ENCODE measurements around the gene TMA7B. TPM values are rescaled to one million over a fixed set of nuclear protein-coding genes. Genes with fewer than 3 reads are reported as not detected.
"Not testable (repeated sequence)": the region's sequence is repeated elsewhere in the genome, so short reads cannot be mapped to it uniquely, and the experiment has no call there.

TMA7B gene
- total RNA-seq, 2 experiments from 2014 or later: 5.7 to 6.5 TPM

DNA sequence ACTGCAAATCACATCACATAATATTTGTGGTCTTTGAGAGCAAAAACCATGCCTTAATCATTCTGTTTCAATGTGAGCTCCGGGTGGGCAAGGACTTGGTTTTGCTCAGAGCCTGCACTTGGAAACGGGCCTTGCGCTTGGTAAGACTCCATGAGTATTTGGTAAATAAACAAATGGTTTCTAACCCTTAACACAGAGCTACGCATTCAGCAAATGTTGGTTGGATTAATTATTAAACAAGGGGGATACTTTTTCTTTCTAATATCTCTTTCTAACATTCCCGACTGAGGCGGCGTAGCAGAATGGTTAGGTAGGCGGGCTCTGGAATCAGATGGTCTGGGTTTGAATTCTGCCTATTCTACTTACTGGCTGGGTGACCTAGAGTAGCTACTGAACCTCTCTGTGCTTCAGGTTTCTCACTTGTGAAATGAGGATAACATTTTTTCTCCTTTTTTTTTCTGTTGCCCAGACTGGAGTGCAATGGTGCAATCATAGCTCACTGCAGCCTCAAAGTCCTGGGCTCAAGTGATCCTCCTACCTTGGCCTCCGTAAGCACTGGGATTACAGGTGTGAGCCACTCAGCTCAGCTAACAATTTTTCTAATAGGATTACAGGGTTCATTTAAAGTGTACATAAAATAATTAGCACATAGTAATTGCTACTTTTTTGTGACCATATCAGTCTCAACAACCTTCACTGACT lies 31.1 kb downstream of the TMA7B start:
- no peak overlapping the region for H3K27ac ChIP-seq (ENCODE audit: low read depth in 1 of 2, low read length in 2 of 2)
- peaks cover 0 to 7% of the 10 kb centered on the region in 2 experiments for H3K9me3 ChIP-seq (ENCODE audit: control insufficient read depth in 1 of 2, insufficient read depth in 1 of 2, low read length in 2 of 2)
- ChIA-PET POLR2A (no interaction called here), CTCF (no interaction called here)
- Mint-ChIP-seq H3K4me1 (ENCODE audit: low read depth) (peaks cover 15% of the 10 kb centered on the region), H3K27me3 (peaks cover 20% of the 10 kb centered on the region), H3K4me3 (no peak overlapping the region), H3K27ac (no peak overlapping the region), H3K36me3 (ENCODE audit: low read depth) (no peaks in the 10 kb centered on the region), H3K9me3 (no peaks in the 10 kb centered on the region)
- intact Hi-C loops (cut with DNase I, micrococcal nuclease): loop anchor here in 1 of 2 experiments (5.0 kb wide), 1 partner anchor 49 kb away; no protein-coding TSS in a partner anchor
- no peaks in the 10 kb centered on the region for H3K36me3 ChIP-seq (ENCODE audit: insufficient read depth, low read length)
- DNase-seq: no peak
- no peak for ATAC-seq (ENCODE audit: poor library complexity)
- TF ChIP-seq, protein P1, sequence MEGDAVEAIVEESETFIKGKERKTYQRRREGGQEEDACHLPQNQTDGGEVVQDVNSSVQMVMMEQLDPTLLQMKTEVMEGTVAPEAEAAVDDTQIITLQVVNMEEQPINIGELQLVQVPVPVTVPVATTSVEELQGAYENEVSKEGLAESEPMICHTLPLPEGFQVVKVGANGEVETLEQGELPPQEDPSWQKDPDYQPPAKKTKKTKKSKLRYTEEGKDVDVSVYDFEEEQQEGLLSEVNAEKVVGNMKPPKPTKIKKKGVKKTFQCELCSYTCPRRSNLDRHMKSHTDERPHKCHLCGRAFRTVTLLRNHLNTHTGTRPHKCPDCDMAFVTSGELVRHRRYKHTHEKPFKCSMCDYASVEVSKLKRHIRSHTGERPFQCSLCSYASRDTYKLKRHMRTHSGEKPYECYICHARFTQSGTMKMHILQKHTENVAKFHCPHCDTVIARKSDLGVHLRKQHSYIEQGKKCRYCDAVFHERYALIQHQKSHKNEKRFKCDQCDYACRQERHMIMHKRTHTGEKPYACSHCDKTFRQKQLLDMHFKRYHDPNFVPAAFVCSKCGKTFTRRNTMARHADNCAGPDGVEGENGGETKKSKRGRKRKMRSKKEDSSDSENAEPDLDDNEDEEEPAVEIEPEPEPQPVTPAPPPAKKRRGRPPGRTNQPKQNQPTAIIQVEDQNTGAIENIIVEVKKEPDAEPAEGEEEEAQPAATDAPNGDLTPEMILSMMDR (IDR thresholded peaks at IDR 0.05): no peak
- no peak overlapping the region for H3K4me3 ChIP-seq (ENCODE audit: low read length)
- H3K4me1 ChIP-seq (ENCODE audit: insufficient read depth, low read length): peaks cover 20% of the 10 kb centered on the region
- H3K27me3 ChIP-seq (ENCODE audit: control insufficient read depth in 1 of 2, insufficient read depth in 2 of 2, low read length in 2 of 2): peaks cover 7 to 13% of the 10 kb centered on the region in 2 experiments

DNA sequence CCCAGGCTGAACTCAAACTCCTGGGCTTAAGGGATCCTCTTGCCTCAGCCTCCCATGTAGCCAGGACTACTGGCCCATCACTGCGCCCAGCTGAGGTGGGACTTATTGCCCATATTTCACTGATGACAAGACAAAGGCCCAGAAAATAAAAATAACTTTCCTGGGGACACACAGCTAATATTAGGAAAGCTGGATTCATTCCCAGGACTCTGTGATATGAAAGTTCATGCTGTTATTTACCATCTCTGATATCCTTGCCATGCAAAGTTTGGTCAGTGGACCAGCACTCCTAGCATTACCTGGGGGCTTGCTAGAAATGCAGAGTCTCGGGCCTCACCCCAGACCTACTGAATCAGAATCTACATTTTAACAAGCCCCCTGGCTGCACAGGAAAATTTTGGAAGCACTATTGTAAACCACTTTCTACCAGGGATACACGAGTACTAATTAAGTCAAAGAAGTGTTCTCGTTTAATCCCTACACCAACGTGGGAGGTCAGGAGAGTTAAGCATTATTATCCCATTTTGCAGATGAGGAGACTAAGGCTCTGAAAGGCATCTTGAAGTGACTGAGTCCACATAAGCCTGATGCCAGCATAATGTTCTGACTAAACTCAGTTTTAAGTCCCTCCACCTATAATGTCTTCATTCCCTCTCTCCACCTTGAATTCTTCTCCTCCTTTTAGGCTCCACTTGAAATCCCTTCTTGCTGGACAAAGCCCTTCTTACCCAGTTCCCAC lies 32.1 kb downstream of the TMA7B start:
- H3K4me3 Mint-ChIP-seq: no peak overlapping the region
- CTCF ChIA-PET: no interaction called here

DNA sequence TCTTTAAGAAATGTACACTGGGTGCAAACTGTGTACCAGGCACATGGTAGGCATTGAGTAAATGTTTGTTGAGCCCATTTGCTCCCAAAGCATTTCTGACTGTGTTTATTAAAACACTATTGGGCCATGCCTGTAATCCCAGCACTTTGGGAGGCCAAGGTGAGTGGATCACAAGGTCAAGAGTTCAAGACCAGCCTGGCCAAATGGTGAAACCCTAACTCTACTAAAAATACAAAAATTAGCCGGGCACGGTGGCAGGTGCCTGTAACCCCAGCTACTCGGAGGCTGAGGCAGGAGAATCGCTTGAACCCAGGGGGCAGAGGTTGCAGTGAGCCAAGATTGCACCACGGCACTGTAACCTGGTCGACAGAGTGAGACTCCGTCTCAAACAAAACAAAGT lies 32.7 kb downstream of the TMA7B start:
- CTCF ChIA-PET; ATAC-seq (ENCODE audit: poor library complexity); H3K36me3 Mint-ChIP-seq (ENCODE audit: low read depth); H3K27ac ChIP-seq (ENCODE audit: low read depth in 1 of 2, low read length in 2 of 2); H3K27ac Mint-ChIP-seq; H3K9me3 ChIP-seq (ENCODE audit: control insufficient read depth in 1 of 2, insufficient read depth in 1 of 2, low read length in 2 of 2); H3K4me3 Mint-ChIP-seq; H3K36me3 ChIP-seq (ENCODE audit: insufficient read depth, low read length); DNase-seq; H3K4me3 ChIP-seq (ENCODE audit: low read length); H3K9me3 Mint-ChIP-seq: not testable (repeated sequence)
- peaks cover 27% of the 10 kb centered on the region for H3K27me3 Mint-ChIP-seq
- H3K4me1 ChIP-seq (ENCODE audit: insufficient read depth, low read length): peaks cover 20% of the 10 kb centered on the region
- peaks cover 13 to 17% of the 10 kb centered on the region in 2 experiments for H3K27me3 ChIP-seq (ENCODE audit: control insufficient read depth in 1 of 2, insufficient read depth in 2 of 2, low read length in 2 of 2)
- intact Hi-C loops (cut with DNase I, micrococcal nuclease): loop anchor here in 1 of 2 experiments (5.0 kb wide), 1 partner anchor 51 kb away; no protein-coding TSS in a partner anchor
- POLR2A ChIA-PET: interaction anchor here (3.8 kb wide), 1 partner anchor 52 kb away, joined by 29 read pairs; no protein-coding TSS in a partner anchor
- H3K4me1 Mint-ChIP-seq (ENCODE audit: low read depth): peaks cover 18% of the 10 kb centered on the region

More for the DNA sequence above, 32.1 kb downstream of the TMA7B start:
- H3K27ac ChIP-seq (ENCODE audit: low read depth in 1 of 2, low read length in 2 of 2): no peak overlapping the region
- H3K27me3 ChIP-seq (ENCODE audit: control insufficient read depth in 1 of 2, insufficient read depth in 2 of 2, low read length in 2 of 2): peaks cover 13 to 14% of the 10 kb centered on the region in 2 experiments
- TF ChIP-seq, protein P1 (IDR thresholded peaks at IDR 0.05): no peak
- H3K36me3 ChIP-seq (ENCODE audit: insufficient read depth, low read length): no peaks in the 10 kb centered on the region
- H3K27ac Mint-ChIP-seq: no peak overlapping the region
- POLR2A ChIA-PET: no interaction called here
- DNase-seq (no peak), ATAC-seq (ENCODE audit: poor library complexity) (no peak)
- H3K36me3 Mint-ChIP-seq (ENCODE audit: low read depth): no peaks in the 10 kb centered on the region
- peaks cover 18% of the 10 kb centered on the region for H3K4me1 Mint-ChIP-seq (ENCODE audit: low read depth)
- H3K4me1 ChIP-seq (ENCODE audit: insufficient read depth, low read length): peaks cover 20% of the 10 kb centered on the region
- no peak overlapping the region for H3K4me3 ChIP-seq (ENCODE audit: low read length)
- H3K27me3 Mint-ChIP-seq: peaks cover 27% of the 10 kb centered on the region
- peaks cover 0 to 7% of the 10 kb centered on the region in 2 experiments for H3K9me3 ChIP-seq (ENCODE audit: control insufficient read depth in 1 of 2, insufficient read depth in 1 of 2, low read length in 2 of 2)
- H3K9me3 Mint-ChIP-seq: no peaks in the 10 kb centered on the region
- intact Hi-C loops (cut with DNase I, micrococcal nuclease): loop anchor here in 1 of 2 experiments (5.0 kb wide), 1 partner anchor 50 kb away; no protein-coding TSS in a partner anchor

Measured in CD4-positive, alpha-beta T cell (primary cell).